OCI-LY3 (cell line): ENCODE measurements around the gene KIRREL1.

ENCODE experiments used
- H2AFZ ChIP-seq: fragments of 200-600, 300-600 bp; shearing (Covaris generic); 2 replicates; pipeline ENCODE4 v1.6.0; 2014; ENCODE audit warnings: antibody characterized with exemption, low read depth, low read length
- H3K27ac ChIP-seq: fragments of 200-600, 300-600 bp; sonication (generic); 2 replicates; pipeline ENCODE4 v1.5.1; 2014; ENCODE audit warnings: mild to moderate bottlenecking, low read length, moderate library complexity, mixed read lengths
- H3K27me3 ChIP-seq: fragments of 200-600, 300-600 bp; sonication (generic); 2 replicates; pipeline ENCODE4 v1.6.1; 2014; ENCODE audit warnings: low read depth, low read length, mixed read lengths
- H3K36me3 ChIP-seq: fragments of 200-600, 300-600 bp; sonication (generic); replicated peaks from 2 replicates; pipeline ENCODE3; 2014; ENCODE audit warnings: low read depth, low read length, mixed read lengths
- H3K4me1 ChIP-seq: fragments of 300-600, 200-600 bp; sonication (generic); 2 replicates; pipeline ENCODE4 v1.6.1; 2014; ENCODE audit warnings: low read length, mixed read lengths
- H3K4me2 ChIP-seq: fragments of 200-600, 300-600 bp; sonication (generic); 2 replicates; pipeline ENCODE4 v1.6.1; 2014; ENCODE audit warnings: low read length, mixed read lengths
- H3K4me3 ChIP-seq: fragments of 300-600, 200-600 bp; sonication (generic); 2 replicates; pipeline ENCODE4 v1.5.1; 2014; ENCODE audit warnings: antibody characterized with exemption, mild to moderate bottlenecking, low read length, moderate library complexity
- H3K79me2 ChIP-seq: fragments of 300-600, 200-600 bp; shearing (Covaris generic); 2 replicates; pipeline ENCODE4 v1.6.1; 2014; ENCODE audit warnings: mild to moderate bottlenecking, low read length, mixed read lengths
- H3K9ac ChIP-seq: fragments of 300-600, 200-600 bp; shearing (Covaris generic); 2 replicates; pipeline ENCODE4 v1.6.0; 2014; ENCODE audit warnings: mild to moderate bottlenecking, low read length, moderate library complexity
- H3K9me3 ChIP-seq: fragments of 200-600, 300-600 bp; shearing (Covaris generic); 2 replicates; pipeline ENCODE4 v1.6.1; 2014; ENCODE audit warnings: low read length, mixed read lengths; ENCODE audit not compliant: insufficient read depth
- H4K20me1 ChIP-seq: fragments of 200-600, 300-600 bp; sonication (generic); 2 replicates; pipeline ENCODE4 v1.6.1; 2016; ENCODE audit warnings: low read length, mixed read lengths; ENCODE audit not compliant: insufficient read depth
- EZH2phosphoT487 ChIP-seq: fragments of 200-600 bp; shearing (Covaris generic); IDR thresholded peaks from 2 replicates; pipeline ENCODE4 v1.6.1; 2018; ENCODE audit warnings: antibody characterized with exemption, mixed run types, low read depth
- TF ChIP-seq, protein P1 (sequence below): fragments of 200-600, 300-600 bp; sonication (generic); IDR thresholded peaks from 2 replicates; pipeline ENCODE4 v1.5.1; 2014; ENCODE audit warnings: antibody characterized with exemption, low read length, low read depth

Gene KIRREL1

DNA sequence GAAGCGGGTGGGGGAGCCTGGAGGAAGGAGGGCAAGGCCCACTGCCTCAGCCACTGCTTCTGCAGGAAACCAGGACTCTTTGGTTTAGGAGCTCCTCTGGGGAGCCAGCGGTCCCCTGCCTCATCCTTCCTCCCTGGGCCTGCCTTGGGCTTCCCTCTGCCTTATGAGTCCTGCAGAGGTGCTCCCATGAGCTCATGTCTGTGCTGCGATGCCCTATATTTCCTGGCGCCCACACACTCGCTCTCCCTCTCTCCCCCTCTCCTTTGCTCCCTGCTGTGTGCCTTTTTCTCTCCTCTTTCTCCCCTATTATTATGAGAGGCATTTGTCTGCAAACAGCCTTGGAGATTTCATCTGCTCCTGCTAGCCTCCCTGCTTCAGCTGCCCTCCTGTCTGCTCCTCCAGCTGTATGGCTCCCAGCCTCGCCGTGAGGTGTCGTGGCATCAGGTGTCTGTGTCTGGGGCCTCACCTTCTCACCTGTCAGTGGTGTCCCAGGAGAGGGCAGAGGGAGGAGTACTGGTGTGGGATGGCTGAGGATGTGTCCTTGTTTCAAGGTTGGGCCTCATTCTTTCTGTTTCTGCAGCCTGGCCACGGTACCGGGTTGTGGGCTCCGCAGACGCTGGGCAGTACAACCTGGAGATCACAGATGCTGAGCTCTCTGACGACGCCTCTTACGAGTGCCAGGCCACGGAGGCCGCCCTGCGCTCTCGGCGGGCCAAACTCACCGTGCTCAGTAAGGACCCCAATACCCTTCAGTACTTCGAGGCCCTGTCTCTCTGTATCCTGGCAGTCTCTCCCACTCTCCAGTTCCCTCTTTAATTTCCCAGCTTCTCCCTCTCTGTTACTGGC, 84.2 kb downstream of the KIRREL1 start:
- Histone ChIP-seq H3K79me2 (no peaks in the 10 kb centered on the region), H3K9me3 (no peaks in the 10 kb centered on the region), H2AFZ (no peak overlapping the region), H3K36me3 (no peaks in the 10 kb centered on the region), H4K20me1 (no peaks in the 10 kb centered on the region), H3K4me1 (peaks cover 7% of the 10 kb centered on the region), H3K27me3 (peaks cover 16% of the 10 kb centered on the region), H3K4me2 (no peak overlapping the region), H3K27ac (no peak overlapping the region), H3K9ac (no peak overlapping the region), H3K4me3 (no peak overlapping the region)
- TF ChIP-seq, protein P1, sequence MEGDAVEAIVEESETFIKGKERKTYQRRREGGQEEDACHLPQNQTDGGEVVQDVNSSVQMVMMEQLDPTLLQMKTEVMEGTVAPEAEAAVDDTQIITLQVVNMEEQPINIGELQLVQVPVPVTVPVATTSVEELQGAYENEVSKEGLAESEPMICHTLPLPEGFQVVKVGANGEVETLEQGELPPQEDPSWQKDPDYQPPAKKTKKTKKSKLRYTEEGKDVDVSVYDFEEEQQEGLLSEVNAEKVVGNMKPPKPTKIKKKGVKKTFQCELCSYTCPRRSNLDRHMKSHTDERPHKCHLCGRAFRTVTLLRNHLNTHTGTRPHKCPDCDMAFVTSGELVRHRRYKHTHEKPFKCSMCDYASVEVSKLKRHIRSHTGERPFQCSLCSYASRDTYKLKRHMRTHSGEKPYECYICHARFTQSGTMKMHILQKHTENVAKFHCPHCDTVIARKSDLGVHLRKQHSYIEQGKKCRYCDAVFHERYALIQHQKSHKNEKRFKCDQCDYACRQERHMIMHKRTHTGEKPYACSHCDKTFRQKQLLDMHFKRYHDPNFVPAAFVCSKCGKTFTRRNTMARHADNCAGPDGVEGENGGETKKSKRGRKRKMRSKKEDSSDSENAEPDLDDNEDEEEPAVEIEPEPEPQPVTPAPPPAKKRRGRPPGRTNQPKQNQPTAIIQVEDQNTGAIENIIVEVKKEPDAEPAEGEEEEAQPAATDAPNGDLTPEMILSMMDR: no peak
- TF ChIP-seq EZH2phosphoT487: no peak

DNA sequence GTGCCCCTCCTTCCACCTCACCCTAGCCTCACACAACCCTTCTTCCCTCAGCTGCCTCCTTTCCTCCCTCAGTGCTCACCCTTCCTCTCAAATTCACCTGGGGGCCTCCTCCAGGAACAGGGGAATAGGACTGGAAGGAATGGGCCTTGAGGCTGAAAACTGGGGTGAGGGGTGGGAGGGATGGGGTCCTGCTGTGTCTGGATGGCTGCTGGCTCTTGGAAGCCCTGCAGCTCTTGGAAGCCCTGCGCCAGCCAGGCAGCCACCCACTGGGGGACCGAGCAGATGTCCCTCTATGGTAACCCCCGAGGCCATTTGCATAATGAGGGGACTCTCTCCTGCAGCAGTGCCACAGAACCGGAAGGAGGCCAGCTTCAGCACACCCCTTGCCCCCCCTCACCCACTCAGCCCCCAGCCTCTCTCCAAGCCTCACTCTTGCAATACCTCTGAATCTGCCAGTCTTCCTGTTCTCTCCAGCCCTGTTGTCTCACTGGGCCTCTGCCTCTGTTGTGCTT, 85.2 kb downstream of the KIRREL1 start:
- Histone ChIP-seq H3K4me1 (peaks cover 7% of the 10 kb centered on the region), H3K36me3 (no peaks in the 10 kb centered on the region), H3K9ac (no peak overlapping the region), H3K79me2 (no peaks in the 10 kb centered on the region), H3K4me3 (no peak overlapping the region), H3K9me3 (no peaks in the 10 kb centered on the region), H4K20me1 (no peaks in the 10 kb centered on the region), H3K4me2 (no peak overlapping the region), H2AFZ (no peak overlapping the region), H3K27me3 (peaks cover 23% of the 10 kb centered on the region), H3K27ac (no peak overlapping the region)
- TF ChIP-seq, protein P1: no peak
- TF ChIP-seq EZH2phosphoT487: no peak

- Histone ChIP-seq H3K27me3 (peaks cover 24% of the 10 kb centered on the region), H3K4me2 (no peak overlapping the region), H2AFZ (no peak overlapping the region), H3K36me3 (no peaks in the 10 kb centered on the region), H3K9me3 (no peaks in the 10 kb centered on the region), H3K4me3 (no peak overlapping the region), H3K79me2 (no peaks in the 10 kb centered on the region), H3K9ac (no peak overlapping the region), H3K4me1 (peaks cover 7% of the 10 kb centered on the region), H4K20me1 (no peaks in the 10 kb centered on the region), H3K27ac (no peak overlapping the region)
- TF ChIP-seq EZH2phosphoT487: no peak
- TF ChIP-seq, protein P1: no peak
Measured at GRCh38 chr1:158080066-158080465, 86.6 kb downstream of the KIRREL1 start.

- TF ChIP-seq, protein P1: no peak
- TF ChIP-seq EZH2phosphoT487: no peak
- no peaks in the 10 kb centered on the region for H3K9me3 ChIP-seq
- no peaks in the 10 kb centered on the region for H3K4me1 ChIP-seq
- H3K27me3 ChIP-seq: peaks cover 49% of the 10 kb centered on the region
- no peak overlapping the region for H3K4me2 ChIP-seq
- no peak overlapping the region for H3K27ac ChIP-seq
- H3K4me3 ChIP-seq: no peak overlapping the region
- H3K9ac ChIP-seq: no peak overlapping the region
- H3K36me3 ChIP-seq: no peaks in the 10 kb centered on the region
- no peaks in the 10 kb centered on the region for H4K20me1 ChIP-seq
- H2AFZ ChIP-seq: no peak overlapping the region
- H3K79me2 ChIP-seq: no peaks in the 10 kb centered on the region
Measured at GRCh38 chr1:158084336-158084735, 90.9 kb downstream of the KIRREL1 start.
